ENCODE measurements around the gene EMCN. TPM values are rescaled to one million over a fixed set of nuclear protein-coding genes. Genes with fewer than 3 reads are reported as not detected.

EMCN gene
- total RNA-seq, 4 donors from 2014 or later = 13.2 to 32.0 (median 21.9) TPM

DNA sequence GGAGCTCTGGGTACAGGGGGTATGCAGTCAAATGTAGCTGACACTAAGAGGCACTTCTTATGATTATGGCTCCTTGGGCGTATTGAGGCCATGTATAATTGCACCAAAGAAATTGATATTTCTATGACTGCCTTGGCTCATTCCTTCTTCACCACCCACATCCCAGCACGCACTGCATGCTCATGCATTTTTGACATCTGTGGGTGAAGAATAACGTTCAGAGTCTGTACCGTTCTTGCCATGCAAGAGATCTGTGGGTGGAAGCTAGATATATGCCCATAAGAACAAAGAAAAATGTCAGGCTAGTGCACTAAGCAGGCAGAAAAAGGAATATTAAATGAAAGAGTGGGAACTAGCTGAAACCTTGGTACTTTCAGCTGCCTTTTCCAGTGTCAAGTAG lies 93.4 kb downstream of the EMCN start:
- TF ChIP-seq, protein P1, sequence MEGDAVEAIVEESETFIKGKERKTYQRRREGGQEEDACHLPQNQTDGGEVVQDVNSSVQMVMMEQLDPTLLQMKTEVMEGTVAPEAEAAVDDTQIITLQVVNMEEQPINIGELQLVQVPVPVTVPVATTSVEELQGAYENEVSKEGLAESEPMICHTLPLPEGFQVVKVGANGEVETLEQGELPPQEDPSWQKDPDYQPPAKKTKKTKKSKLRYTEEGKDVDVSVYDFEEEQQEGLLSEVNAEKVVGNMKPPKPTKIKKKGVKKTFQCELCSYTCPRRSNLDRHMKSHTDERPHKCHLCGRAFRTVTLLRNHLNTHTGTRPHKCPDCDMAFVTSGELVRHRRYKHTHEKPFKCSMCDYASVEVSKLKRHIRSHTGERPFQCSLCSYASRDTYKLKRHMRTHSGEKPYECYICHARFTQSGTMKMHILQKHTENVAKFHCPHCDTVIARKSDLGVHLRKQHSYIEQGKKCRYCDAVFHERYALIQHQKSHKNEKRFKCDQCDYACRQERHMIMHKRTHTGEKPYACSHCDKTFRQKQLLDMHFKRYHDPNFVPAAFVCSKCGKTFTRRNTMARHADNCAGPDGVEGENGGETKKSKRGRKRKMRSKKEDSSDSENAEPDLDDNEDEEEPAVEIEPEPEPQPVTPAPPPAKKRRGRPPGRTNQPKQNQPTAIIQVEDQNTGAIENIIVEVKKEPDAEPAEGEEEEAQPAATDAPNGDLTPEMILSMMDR (IDR thresholded peaks at IDR 0.05) = no peak
- no peak for TF ChIP-seq POLR2A (IDR thresholded peaks at IDR 0.05)
- TF ChIP-seq EP300 (IDR thresholded peaks at IDR 0.05) = no peak
- Histone ChIP-seq H3K27ac (no peak overlapping the region), H3K4me3 (no peak overlapping the region), H3K9me3 (no peaks in the 10 kb centered on the region), H3K27me3 (no peaks in the 10 kb centered on the region), H3K36me3 (no peaks in the 10 kb centered on the region), H3K4me1 (peaks cover 0 to 22% (median 0%) of the 10 kb centered on the region in 4 donors)
- WGBS, 2 donors = 50 to 60% methylated on average over 4 of the region's 4 CpGs
- no peak for DNase-seq (ENCODE audit: low spot score in 2 of 2)

DNA sequence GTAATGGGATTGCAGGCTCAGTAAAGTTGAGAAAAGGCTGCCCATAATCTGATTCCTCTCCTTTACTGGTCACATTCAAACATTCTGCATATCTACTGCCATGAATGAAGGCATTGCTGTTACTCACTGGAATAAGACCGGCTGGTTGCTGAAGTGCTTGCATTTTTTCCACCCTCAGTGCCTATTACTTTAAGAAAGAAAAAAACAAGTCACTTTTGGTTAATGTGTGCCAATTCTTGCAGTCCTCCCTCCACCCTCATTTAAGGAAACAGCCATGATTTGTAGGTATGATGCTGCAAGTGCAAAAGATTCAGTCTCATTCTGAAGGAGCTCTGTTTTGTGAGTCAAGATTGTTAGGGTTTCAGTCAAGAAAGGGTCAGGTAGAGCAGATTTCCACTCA lies 94.9 kb downstream of the EMCN start:
- H3K9me3 ChIP-seq = no peaks in the 10 kb centered on the region
- no peak overlapping the region for H3K27ac ChIP-seq
- peaks cover 0 to 22% (median 0%) of the 10 kb centered on the region in 4 donors for H3K4me1 ChIP-seq
- TF ChIP-seq, protein P1 (IDR thresholded peaks at IDR 0.05) = no peak
- TF ChIP-seq EP300 (IDR thresholded peaks at IDR 0.05) (no peak), POLR2A (IDR thresholded peaks at IDR 0.05) (no peak)
- 26 to 39% methylated on average over 1 of the region's 1 CpG for WGBS, 2 donors
- no peak overlapping the region for H3K4me3 ChIP-seq
- no peaks in the 10 kb centered on the region for H3K36me3 ChIP-seq
- no peaks in the 10 kb centered on the region for H3K27me3 ChIP-seq
- DNase-seq (ENCODE audit: low spot score in 2 of 2) = no peak

DNA sequence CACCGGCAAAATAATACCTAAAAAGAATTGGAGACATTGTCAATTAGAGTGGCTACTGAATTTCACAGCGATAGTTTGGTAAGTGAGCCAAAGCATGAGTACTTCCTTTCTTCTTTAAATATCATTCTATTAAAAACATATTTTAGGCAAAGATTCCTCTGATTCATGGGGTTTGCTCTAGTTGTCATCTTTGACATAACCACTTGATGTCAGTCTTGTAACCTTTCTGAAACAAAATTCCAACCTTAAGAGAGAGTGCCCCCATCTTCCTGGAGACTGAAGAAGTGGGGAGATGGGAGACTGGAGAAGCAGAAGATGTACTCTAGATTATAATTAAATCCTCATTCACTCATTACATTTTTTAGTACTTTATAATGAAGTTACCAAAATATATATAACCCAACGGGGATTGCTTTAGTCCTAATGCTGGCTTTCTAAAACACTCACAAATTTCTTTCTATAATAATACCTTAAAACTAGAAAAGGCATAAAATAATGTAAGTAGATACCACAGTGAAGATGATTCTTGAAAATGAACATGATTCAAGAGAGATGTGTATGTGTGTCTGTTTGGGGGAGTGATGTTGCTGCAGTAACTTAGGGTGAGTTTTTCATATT lies 96.4 kb downstream of the EMCN start:
- no peak for TF ChIP-seq POLR2A (IDR thresholded peaks at IDR 0.05)
- TF ChIP-seq, protein P1 (IDR thresholded peaks at IDR 0.05) = peak; percentile 17 to 49 (median 29)
- no peak for TF ChIP-seq EP300 (IDR thresholded peaks at IDR 0.05)
- Histone ChIP-seq H3K27me3 (no peaks in the 10 kb centered on the region), H3K4me3 (peak overlapping the region in 1 of 4 donors; percentile 36), H3K36me3 (no peaks in the 10 kb centered on the region), H3K4me1 (peaks cover 0 to 22% (median 0%) of the 10 kb centered on the region in 4 donors), H3K27ac (peak overlapping the region in 2 of 4 donors; percentile 33 to 54), H3K9me3 (no peaks in the 10 kb centered on the region)
- 16 to 28% methylated on average over 3 of the region's 3 CpGs for WGBS, 2 donors
- no peak for DNase-seq (ENCODE audit: low spot score in 2 of 2)

DNA sequence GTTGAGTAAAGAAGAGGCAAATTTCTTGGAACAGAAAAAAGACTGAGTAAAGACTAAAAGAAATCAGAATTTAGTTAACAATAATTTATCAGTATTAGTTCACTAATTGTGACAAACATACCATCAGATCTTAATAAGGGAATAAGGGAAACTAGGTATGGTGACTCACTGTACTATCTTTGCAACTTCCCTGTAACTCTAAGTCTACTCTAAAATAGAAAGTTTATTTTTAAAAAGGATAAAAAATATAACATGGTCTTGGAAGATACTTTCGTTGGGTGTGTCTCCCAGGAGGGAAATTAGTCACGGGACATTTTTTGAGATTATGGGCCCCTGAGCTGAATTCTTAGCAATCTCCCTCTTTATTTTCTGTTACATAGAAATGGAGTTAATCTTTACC lies 97.3 kb downstream of the EMCN start:
- 44 to 47% methylated on average over 2 of the region's 2 CpGs for WGBS, 2 donors
- no peaks in the 10 kb centered on the region for H3K9me3 ChIP-seq
- TF ChIP-seq, protein P1 (IDR thresholded peaks at IDR 0.05) = no peak
- TF ChIP-seq POLR2A (IDR thresholded peaks at IDR 0.05) (no peak), EP300 (IDR thresholded peaks at IDR 0.05) (no peak)
- no peak for DNase-seq (ENCODE audit: low spot score in 2 of 2)
- peaks cover 0 to 22% (median 0%) of the 10 kb centered on the region in 4 donors for H3K4me1 ChIP-seq
- H3K27ac ChIP-seq = peak overlapping the region in 1 of 4 donors; percentile 54
- no peaks in the 10 kb centered on the region for H3K36me3 ChIP-seq
- no peaks in the 10 kb centered on the region for H3K27me3 ChIP-seq
- H3K4me3 ChIP-seq = no peak overlapping the region

DNA sequence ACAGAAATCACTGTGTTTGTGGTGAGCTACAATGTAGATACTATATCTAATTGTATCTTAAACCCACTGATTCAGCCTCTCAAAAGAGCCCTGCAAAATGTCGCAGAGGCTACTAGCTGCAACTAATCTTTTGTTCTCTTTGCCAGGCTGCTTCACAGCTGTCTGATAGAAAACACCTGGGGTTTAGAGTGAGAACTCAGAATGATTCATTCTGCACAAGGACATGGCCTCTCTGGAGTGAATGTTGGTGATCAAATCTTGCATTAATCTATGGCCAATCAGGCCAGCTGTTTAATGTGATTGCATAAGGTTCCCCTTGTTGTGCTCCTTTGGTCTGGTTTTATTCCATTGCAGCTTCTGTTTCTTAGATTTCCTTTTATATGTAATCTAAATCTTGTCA lies 100.3 kb downstream of the EMCN start:
- peaks cover 0 to 15% (median 0%) of the 10 kb centered on the region in 4 donors for H3K4me1 ChIP-seq
- H3K36me3 ChIP-seq = no peaks in the 10 kb centered on the region
- DNase-seq (ENCODE audit: low spot score in 2 of 2) = no peak
- 38 to 50% methylated on average over 1 of the region's 1 CpG for WGBS, 2 donors
- TF ChIP-seq EP300 (IDR thresholded peaks at IDR 0.05) (no peak), POLR2A (IDR thresholded peaks at IDR 0.05) (no peak)
- TF ChIP-seq, protein P1 (IDR thresholded peaks at IDR 0.05) = no peak
- no peak overlapping the region for H3K4me3 ChIP-seq
- no peaks in the 10 kb centered on the region for H3K27me3 ChIP-seq
- H3K9me3 ChIP-seq = no peaks in the 10 kb centered on the region
- no peak overlapping the region for H3K27ac ChIP-seq

Data from tibial nerve (tissue), 4 donors.